Kidney (tissue), 14 donors: ENCODE results near the gene COPS6. TPM values are rescaled to one million over a fixed set of nuclear protein-coding genes. Genes with fewer than 3 reads are reported as not detected.

Source experiments
- DNase-seq, 5 donors: peaks; one replicate each; pipeline ENCODE4 v3.0.0-alpha.2; 2013 to 2020
- FAIRE-seq: peaks from 2 replicates; lab custom pipeline; 2012; peaks lifted over from hg19 to GRCh38; lab: Jason Lieb, UNC
- H3K27ac ChIP-seq, 2 donors: one replicate each; pipeline ENCODE4 v1.7.0; 2013; ENCODE audit warnings: low read depth in 2 of 2, low read length in 2 of 2, inconsistent platforms in 1 of 2
- H3K27me3 ChIP-seq: one replicate; pipeline ENCODE4 v1.7.1; 2013; ENCODE audit warnings: low read length, inconsistent platforms; ENCODE audit not compliant: control insufficient read depth, insufficient read depth
- H3K36me3 ChIP-seq, 3 donors: one replicate each; pipeline versions ENCODE4 v1.7.0 to v1.7.1; 2013; ENCODE audit warnings: low read length in 3 of 3, control low read depth in 1 of 3, inconsistent platforms in 1 of 3; ENCODE audit not compliant: insufficient read depth in 3 of 3, control insufficient read depth in 2 of 3
- H3K4me1 ChIP-seq, 3 donors: one replicate each; pipeline versions ENCODE4 v1.7.0 to v1.7.1; 2013; ENCODE audit warnings: low read length in 3 of 3, inconsistent platforms in 1 of 3, low read depth in 1 of 3; ENCODE audit not compliant: control insufficient read depth in 2 of 3, insufficient read depth in 2 of 3
- H3K4me3 ChIP-seq, 3 donors: one replicate each; pipeline versions ENCODE4 v1.7.0 to v1.8.1; 2013; ENCODE audit warnings: low read length in 3 of 3, control low read depth in 1 of 3, inconsistent platforms in 1 of 3
- H3K9ac ChIP-seq, 3 donors: one replicate each; pipeline versions ENCODE4 v1.7.0 to v1.7.1; 2013; ENCODE audit warnings: low read length in 3 of 3, control low read depth in 1 of 3, inconsistent platforms in 1 of 3
- H3K9me3 ChIP-seq, 3 donors: one replicate each; pipeline versions ENCODE4 v1.7.0 to v1.7.1; 2013; ENCODE audit warnings: low read length in 3 of 3, control low read depth in 1 of 3, inconsistent platforms in 1 of 3; ENCODE audit not compliant: control insufficient read depth in 2 of 3, insufficient read depth in 1 of 3
- intact Hi-C: fragments of 100-400 bp; cut with DNase I; formaldehyde crosslinking; loops from one replicate; pipeline ENCODE4 v1.11.1; 2022
- polyA plus RNA-seq: library from polyadenylated mRNA; stranded (reverse); fragments of 350-450 nt; fragmentation: Illumina TruSeq; extraction: RNeasy Lipid Tissue Mini Kit (QIAGEN cat#74804); gene quantifications from one replicate; pipeline ENCODE4 v1.2.3, GENCODE V29; 2014; ENCODE audit warnings: low read depth, low replicate concordance; ENCODE audit not compliant: insufficient read depth
- total RNA-seq: library from RNA; stranded (reverse); fragmentation: NEBNext Ultra II Directional; extraction: Animal tissue kit (Norgen Biotek cat#: 25700); gene quantifications from one replicate; pipeline ENCODE4 v1.2.1, GENCODE V29; 2021
- TF ChIP-seq, protein P1 (sequence below): IDR thresholded peaks from 3 replicates; pipeline ENCODE4 v1.5.1; 2012; ENCODE audit warnings: mild to moderate bottlenecking, moderate library complexity, borderline replicate concordance; ENCODE audit not compliant: insufficient read depth; ENCODE audit errors: extremely low read depth
- donor health status: control.
- donor health status: control.
- donor health status: control.
- donor health status: control.
- donor health status: control.
- donor health status: DM: yes; HTN: yes; CAD: no.
- donor health status: Normal renal cell carcinoma (clear cell type).

COPS6 gene
- total and polyA plus RNA-seq, 2 donors from 2014 or later: 89.1 to 166 TPM

DNA sequence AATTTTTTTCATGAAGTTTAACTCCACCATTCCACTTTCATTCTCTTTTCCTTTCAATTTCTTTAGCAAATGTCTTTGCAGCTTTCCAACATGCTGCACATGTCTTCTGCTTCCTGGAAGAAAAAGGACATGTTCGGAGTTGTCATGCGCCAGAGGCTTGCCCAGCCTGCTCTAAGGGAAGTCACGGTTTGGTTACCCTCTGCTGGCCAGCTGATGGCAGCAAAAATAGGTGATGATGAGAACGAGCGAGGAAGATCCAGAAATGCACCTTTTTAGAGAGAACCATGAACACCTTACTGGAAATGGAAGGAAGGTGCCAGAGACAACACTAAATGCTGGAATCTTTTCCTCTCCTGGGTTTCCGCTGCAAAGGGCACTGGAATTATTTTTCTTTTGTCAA, 44.1 kb upstream of the COPS6 start:
- Histone ChIP-seq H3K9ac (no peak overlapping the region), H3K9me3 (no peaks in the 10 kb centered on the region), H3K4me1 (peaks cover 0 to 8% (median 0%) of the 10 kb centered on the region in 3 donors), H3K27ac (peak overlapping the region in 1 of 2 donors; percentile 23), H3K27me3 (no peaks in the 10 kb centered on the region), H3K36me3 (no peaks in the 10 kb centered on the region), H3K4me3 (no peak overlapping the region)
- no peak for FAIRE-seq
- peak in 2 of 5 donors; percentile 16 to 32 for DNase-seq
- TF ChIP-seq, protein P1, sequence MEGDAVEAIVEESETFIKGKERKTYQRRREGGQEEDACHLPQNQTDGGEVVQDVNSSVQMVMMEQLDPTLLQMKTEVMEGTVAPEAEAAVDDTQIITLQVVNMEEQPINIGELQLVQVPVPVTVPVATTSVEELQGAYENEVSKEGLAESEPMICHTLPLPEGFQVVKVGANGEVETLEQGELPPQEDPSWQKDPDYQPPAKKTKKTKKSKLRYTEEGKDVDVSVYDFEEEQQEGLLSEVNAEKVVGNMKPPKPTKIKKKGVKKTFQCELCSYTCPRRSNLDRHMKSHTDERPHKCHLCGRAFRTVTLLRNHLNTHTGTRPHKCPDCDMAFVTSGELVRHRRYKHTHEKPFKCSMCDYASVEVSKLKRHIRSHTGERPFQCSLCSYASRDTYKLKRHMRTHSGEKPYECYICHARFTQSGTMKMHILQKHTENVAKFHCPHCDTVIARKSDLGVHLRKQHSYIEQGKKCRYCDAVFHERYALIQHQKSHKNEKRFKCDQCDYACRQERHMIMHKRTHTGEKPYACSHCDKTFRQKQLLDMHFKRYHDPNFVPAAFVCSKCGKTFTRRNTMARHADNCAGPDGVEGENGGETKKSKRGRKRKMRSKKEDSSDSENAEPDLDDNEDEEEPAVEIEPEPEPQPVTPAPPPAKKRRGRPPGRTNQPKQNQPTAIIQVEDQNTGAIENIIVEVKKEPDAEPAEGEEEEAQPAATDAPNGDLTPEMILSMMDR: peak; percentile 13
- intact Hi-C loops: no loop called here

DNA sequence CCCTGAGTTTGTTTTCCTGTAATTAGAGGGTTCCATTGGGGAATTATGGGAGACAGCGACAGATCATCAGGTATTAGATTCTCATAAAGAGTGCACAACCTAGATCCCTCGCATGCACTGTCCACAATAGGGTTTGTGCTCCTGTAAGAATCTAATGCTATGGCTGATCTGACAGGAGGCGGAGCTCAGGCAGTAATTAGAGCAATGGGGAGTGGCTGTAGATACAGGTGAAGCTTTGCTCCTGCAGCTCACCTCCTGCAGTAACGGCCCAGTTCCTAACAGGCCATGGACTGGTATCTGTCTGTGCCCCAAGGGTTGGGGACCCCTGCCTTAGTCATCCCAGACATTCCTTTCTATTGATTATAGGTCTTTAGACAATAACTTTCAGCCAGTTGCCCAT, 40.1 kb upstream of the COPS6 start:
- TF ChIP-seq, protein P1: no peak
- H3K36me3 ChIP-seq: no peaks in the 10 kb centered on the region
- DNase-seq (peak in 1 of 5 donors; percentile 30), FAIRE-seq (no peak)
- H3K4me1 ChIP-seq: peaks cover 0 to 16% (median 0%) of the 10 kb centered on the region in 3 donors
- peak overlapping the region in 1 of 3 donors; percentile 91 for H3K9ac ChIP-seq
- no peaks in the 10 kb centered on the region for H3K27me3 ChIP-seq
- H3K4me3 ChIP-seq: peak overlapping the region in 2 of 3 donors; percentile 88 to 93
- no peak overlapping the region for H3K27ac ChIP-seq
- no peaks in the 10 kb centered on the region for H3K9me3 ChIP-seq
- intact Hi-C loops: no loop called here

DNA sequence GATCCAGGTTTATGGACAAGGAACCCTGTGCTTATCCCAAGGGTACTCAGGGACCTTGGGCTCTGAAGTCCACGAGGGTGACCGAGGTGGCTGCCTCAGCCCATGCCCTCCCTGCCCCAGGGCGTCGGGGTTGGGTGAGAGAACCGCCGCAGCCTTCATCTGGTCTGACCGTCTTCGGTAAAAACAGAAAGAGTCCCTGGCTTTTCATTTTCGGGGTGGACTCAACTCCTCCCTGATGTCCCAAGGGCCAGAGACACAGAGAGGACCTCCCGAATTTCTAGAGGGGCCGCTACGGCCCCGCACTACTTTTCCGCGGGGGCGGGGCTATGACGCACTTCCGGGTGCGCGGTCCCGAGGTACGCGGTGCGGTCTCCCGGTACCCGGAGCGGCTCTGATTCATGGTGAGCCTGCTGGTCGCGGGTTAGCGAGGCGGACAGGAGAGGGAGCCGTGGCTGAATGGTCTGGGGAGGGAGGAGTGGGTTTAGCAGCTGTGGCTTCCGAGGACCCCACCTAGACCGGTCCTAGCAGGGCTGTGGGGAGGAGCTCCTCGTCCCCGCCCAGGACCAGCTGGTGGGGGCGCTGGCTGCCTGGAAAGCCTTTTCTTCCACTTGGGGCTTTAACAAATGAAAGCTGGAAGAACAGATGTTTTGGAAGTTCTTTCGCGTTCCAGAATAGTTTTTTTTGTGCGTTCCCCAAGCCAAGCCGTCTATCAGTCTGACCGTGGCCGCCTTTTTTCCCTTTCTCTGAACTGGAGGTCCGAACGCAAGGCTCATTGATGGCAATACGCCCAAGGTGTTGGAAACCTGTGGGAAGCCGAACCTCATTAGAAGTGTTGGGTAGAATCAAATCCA, 39.1 kb upstream of the COPS6 start, which contains the start of gene ZSCAN21:
Gene ZSCAN21 (plus strand): TSS at position 334 of the 851 bp plus-strand sequence. CDS start 7,233 bp downstream, outside the sequence.
- Histone ChIP-seq H3K27me3 (no peaks in the 10 kb centered on the region), H3K4me3 (peak within 1 kb of the TSS; percentile 88 to 93 (median 92)), H3K9me3 (no peaks in the 10 kb centered on the region), H3K9ac (peak within 1 kb of the TSS; percentile 74 to 91 (median 75)), H3K4me1 (peaks cover 0 to 16% (median 0%) of the 10 kb centered on the region in 3 donors), H3K36me3 (no peaks in the 10 kb centered on the region), H3K27ac (peak within 1 kb of the TSS; percentile 99)
- TF ChIP-seq, protein P1: peak; percentile 3
- peak; percentile 89 to 94 (median 93) for DNase-seq
- FAIRE-seq: no peak
- intact Hi-C loops: no loop called here
